ENCODE data around the gene PIGT. TPM values are rescaled to one million over a fixed set of nuclear protein-coding genes. Genes with fewer than 3 reads are reported as not detected.

Gene PIGT
- total and polyA plus RNA-seq, 10 of the 15 experiments (the other 5 are each of a cell fraction or from before 2014, with no cell fraction given), result 18.6 to 66.0 (median 35.3) TPM

DNA sequence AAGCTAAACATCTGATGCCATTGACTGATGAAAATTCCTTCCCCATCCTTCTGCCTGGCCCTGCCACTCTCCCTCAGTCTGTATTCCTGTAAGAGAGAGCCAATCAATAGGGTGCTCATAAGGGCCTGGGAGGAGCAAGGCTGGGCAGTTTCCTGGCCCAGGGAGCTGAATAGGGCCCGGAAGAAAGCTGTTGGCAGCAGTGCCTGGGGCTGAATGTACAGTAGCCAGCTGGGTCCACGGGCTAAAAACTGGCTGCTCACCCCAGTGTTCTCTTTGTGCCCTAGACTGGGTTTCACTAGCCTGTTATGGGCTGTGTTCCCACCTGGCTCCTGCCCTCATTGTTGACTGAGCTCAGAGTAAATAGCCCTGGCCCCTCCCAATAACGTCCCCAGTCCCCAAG is 51.9 kb downstream of the PIGT start:
- FAIRE-seq, result no peak
- Histone ChIP-seq H3K9me3 (replicated peaks; ENCODE audit: control insufficient read depth, insufficient read depth, low read length) (no peaks in the 10 kb centered on the region), H3K4me2 (ENCODE audit: control insufficient read depth, insufficient read depth) (no peak overlapping the region), H3K4me3 (no peak overlapping the region), H4K20me1 (ENCODE audit: control insufficient read depth, insufficient read depth) (no peaks in the 10 kb centered on the region), H3K79me2 (ENCODE audit: control insufficient read depth, insufficient read depth, low read length) (no peaks in the 10 kb centered on the region), H3K27me3 (replicated peaks in 1 of 2; ENCODE audit: control insufficient read depth in 2 of 2, insufficient read depth in 2 of 2, low read length in 1 of 2) (peaks cover 7 to 35% of the 10 kb centered on the region in 2 experiments), H3K27ac (ENCODE audit: control insufficient read depth, insufficient read depth) (no peak overlapping the region), H3K9ac (ENCODE audit: control insufficient read depth, insufficient read depth, low read length) (no peak overlapping the region), H2AFZ (ENCODE audit: control insufficient read depth, low read depth, low read length) (no peak overlapping the region), H3K4me1 (ENCODE audit: control insufficient read depth, insufficient read depth, low read length) (peaks cover 7% of the 10 kb centered on the region), H3K36me3 (ENCODE audit: control insufficient read depth in 2 of 2, insufficient read depth in 2 of 2, low read length in 1 of 2) (no peaks in the 10 kb centered on the region)
- no peak for DNase-seq (ENCODE audit: low read depth, low spot score)
- RAD21 ChIA-PET (ENCODE audit: unreplicated experiment), result no interaction called here
- POLR2A ChIA-PET, result interaction anchor here (1.3 kb wide), 1 partner anchor 14 kb away, joined by 4 read pairs; no protein-coding TSS in a partner anchor
- ATAC-seq, result no peak
- SMC1A ChIA-PET (ENCODE audit: uncharacterized antibody, unreplicated experiment), result no interaction called here
- CTCF ChIA-PET, result interaction anchor here (0.7 to 1.2 kb wide), 3 partner anchors 9 to 95 kb away, joined by 3 to 4 read pairs (median 3); no protein-coding TSS in a partner anchor
- in situ Hi-C loops (cut with MboI) (no loop called here), intact Hi-C loops (cut with micrococcal nuclease; ENCODE audit: unreplicated experiment) (no loop called here)
- BruUV-seq (replicated peaks), result no TSS peak
- WGBS (ENCODE audit: insufficient coverage, insufficient replicate concordance, low lambda C conversion rate, missing lambda C conversion rate), result 0% methylated on average over 3 of the region's 3 CpGs
- TF ChIP-seq TAF1 (IDR thresholded peaks at IDR 0.05; ENCODE audit: borderline replicate concordance, low read depth, low read length), result no peak
- no peak for TF ChIP-seq ASH2L (IDR thresholded peaks at IDR 0.05; ENCODE audit: borderline replicate concordance, low read depth)
- TF ChIP-seq NRF1 (conservative IDR thresholded peaks at IDR 0.05; ENCODE audit: low read depth, low read length), result no peak
- no peak for TF ChIP-seq ZNF274 (IDR thresholded peaks at IDR 0.05; ENCODE audit: insufficient read depth, insufficient read length)
- TF ChIP-seq MEF2A (IDR thresholded peaks at IDR 0.05; ENCODE audit: insufficient read depth, low read depth, low read length), result no peak
- TF ChIP-seq RCOR1 (conservative IDR thresholded peaks at IDR 0.05; ENCODE audit: low read depth, low read length), result no peak
- no peak for TF ChIP-seq IKZF1 (conservative IDR thresholded peaks at IDR 0.05)
- no peak for TF ChIP-seq SREBF1 (IDR thresholded peaks at IDR 0.05; ENCODE audit: low read length)
- no peak for TF ChIP-seq KDM1A (IDR thresholded peaks at IDR 0.05; ENCODE audit: borderline replicate concordance)
- no peak for TF ChIP-seq EED (IDR thresholded peaks at IDR 0.05; ENCODE audit: low read depth)
- no peak for TF ChIP-seq BMI1 (IDR thresholded peaks at IDR 0.05; ENCODE audit: borderline replicate concordance)
- no peak for TF ChIP-seq FOS (IDR thresholded peaks at IDR 0.05; ENCODE audit: borderline replicate concordance, extremely low read depth, insufficient read length)
- TF ChIP-seq, protein P1, sequence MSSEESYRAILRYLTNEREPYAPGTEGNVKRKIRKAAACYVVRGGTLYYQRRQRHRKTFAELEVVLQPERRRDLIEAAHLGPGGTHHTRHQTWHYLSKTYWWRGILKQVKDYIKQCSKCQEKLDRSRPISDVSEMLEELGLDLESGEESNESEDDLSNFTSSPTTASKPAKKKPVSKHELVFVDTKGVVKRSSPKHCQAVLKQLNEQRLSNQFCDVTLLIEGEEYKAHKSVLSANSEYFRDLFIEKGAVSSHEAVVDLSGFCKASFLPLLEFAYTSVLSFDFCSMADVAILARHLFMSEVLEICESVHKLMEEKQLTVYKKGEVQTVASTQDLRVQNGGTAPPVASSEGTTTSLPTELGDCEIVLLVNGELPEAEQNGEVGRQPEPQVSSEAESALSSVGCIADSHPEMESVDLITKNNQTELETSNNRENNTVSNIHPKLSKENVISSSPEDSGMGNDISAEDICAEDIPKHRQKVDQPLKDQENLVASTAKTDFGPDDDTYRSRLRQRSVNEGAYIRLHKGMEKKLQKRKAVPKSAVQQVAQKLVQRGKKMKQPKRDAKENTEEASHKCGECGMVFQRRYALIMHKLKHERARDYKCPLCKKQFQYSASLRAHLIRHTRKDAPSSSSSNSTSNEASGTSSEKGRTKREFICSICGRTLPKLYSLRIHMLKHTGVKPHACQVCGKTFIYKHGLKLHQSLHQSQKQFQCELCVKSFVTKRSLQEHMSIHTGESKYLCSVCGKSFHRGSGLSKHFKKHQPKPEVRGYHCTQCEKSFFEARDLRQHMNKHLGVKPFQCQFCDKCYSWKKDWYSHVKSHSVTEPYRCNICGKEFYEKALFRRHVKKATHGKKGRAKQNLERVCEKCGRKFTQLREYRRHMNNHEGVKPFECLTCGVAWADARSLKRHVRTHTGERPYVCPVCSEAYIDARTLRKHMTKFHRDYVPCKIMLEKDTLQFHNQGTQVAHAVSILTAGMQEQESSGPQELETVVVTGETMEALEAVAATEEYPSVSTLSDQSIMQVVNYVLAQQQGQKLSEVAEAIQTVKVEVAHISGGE (CRISPR knock-in tag; IDR thresholded peaks at IDR 0.05), result no peak
- TF ChIP-seq TCF3 (IDR thresholded peaks at IDR 0.05; ENCODE audit: borderline replicate concordance, insufficient read depth, low read depth, low read length), result no peak
- TF ChIP-seq, protein P2, sequence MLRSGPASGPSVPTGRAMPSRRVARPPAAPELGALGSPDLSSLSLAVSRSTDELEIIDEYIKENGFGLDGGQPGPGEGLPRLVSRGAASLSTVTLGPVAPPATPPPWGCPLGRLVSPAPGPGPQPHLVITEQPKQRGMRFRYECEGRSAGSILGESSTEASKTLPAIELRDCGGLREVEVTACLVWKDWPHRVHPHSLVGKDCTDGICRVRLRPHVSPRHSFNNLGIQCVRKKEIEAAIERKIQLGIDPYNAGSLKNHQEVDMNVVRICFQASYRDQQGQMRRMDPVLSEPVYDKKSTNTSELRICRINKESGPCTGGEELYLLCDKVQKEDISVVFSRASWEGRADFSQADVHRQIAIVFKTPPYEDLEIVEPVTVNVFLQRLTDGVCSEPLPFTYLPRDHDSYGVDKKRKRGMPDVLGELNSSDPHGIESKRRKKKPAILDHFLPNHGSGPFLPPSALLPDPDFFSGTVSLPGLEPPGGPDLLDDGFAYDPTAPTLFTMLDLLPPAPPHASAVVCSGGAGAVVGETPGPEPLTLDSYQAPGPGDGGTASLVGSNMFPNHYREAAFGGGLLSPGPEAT (IDR thresholded peaks at IDR 0.05; ENCODE audit: low read depth), result no peak
- no peak for TF ChIP-seq NFYB (IDR thresholded peaks at IDR 0.05; ENCODE audit: insufficient read depth, low read depth, low read length)
- no peak for TF ChIP-seq GATAD2B (conservative IDR thresholded peaks at IDR 0.05; ENCODE audit: low read depth)
- TF ChIP-seq, protein P3, sequence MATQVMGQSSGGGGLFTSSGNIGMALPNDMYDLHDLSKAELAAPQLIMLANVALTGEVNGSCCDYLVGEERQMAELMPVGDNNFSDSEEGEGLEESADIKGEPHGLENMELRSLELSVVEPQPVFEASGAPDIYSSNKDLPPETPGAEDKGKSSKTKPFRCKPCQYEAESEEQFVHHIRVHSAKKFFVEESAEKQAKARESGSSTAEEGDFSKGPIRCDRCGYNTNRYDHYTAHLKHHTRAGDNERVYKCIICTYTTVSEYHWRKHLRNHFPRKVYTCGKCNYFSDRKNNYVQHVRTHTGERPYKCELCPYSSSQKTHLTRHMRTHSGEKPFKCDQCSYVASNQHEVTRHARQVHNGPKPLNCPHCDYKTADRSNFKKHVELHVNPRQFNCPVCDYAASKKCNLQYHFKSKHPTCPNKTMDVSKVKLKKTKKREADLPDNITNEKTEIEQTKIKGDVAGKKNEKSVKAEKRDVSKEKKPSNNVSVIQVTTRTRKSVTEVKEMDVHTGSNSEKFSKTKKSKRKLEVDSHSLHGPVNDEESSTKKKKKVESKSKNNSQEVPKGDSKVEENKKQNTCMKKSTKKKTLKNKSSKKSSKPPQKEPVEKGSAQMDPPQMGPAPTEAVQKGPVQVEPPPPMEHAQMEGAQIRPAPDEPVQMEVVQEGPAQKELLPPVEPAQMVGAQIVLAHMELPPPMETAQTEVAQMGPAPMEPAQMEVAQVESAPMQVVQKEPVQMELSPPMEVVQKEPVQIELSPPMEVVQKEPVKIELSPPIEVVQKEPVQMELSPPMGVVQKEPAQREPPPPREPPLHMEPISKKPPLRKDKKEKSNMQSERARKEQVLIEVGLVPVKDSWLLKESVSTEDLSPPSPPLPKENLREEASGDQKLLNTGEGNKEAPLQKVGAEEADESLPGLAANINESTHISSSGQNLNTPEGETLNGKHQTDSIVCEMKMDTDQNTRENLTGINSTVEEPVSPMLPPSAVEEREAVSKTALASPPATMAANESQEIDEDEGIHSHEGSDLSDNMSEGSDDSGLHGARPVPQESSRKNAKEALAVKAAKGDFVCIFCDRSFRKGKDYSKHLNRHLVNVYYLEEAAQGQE (IDR thresholded peaks at IDR 0.05; ENCODE audit: low read depth, low read length), result no peak
